LNCAP (cell line): Measurements from ENCODE around the gene TOM1L1.

ENCODE experiments used
- TF ChIP-seq, protein P1 (sequence below): fragments of 450-650 bp; IDR thresholded peaks from 2 replicates; pipeline ENCODE4 v1.5.1; 2017; ENCODE audit warnings: mild to moderate bottlenecking

The TOM1L1 gene

DNA sequence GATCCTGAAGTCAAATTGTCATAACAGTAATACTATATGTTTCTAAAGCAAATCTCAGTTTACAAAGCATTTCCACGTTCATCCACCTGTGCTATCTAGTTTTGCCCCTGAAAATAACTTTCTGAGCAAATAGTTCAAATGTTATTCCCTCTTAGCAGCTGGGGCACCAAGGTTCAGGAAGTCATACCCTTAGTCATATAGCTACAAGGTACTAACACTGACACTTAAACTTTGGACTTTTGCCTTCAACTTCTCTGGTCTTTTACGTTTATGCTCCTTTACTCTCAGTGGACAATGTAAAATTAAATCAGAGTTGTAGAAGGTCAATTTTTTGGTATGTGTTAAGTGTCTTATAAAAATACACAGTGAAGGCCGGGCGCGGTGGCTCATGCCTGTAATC, 34.8 kb downstream of the TOM1L1 start:
- TF ChIP-seq, protein P1, sequence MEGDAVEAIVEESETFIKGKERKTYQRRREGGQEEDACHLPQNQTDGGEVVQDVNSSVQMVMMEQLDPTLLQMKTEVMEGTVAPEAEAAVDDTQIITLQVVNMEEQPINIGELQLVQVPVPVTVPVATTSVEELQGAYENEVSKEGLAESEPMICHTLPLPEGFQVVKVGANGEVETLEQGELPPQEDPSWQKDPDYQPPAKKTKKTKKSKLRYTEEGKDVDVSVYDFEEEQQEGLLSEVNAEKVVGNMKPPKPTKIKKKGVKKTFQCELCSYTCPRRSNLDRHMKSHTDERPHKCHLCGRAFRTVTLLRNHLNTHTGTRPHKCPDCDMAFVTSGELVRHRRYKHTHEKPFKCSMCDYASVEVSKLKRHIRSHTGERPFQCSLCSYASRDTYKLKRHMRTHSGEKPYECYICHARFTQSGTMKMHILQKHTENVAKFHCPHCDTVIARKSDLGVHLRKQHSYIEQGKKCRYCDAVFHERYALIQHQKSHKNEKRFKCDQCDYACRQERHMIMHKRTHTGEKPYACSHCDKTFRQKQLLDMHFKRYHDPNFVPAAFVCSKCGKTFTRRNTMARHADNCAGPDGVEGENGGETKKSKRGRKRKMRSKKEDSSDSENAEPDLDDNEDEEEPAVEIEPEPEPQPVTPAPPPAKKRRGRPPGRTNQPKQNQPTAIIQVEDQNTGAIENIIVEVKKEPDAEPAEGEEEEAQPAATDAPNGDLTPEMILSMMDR, result no peak

DNA sequence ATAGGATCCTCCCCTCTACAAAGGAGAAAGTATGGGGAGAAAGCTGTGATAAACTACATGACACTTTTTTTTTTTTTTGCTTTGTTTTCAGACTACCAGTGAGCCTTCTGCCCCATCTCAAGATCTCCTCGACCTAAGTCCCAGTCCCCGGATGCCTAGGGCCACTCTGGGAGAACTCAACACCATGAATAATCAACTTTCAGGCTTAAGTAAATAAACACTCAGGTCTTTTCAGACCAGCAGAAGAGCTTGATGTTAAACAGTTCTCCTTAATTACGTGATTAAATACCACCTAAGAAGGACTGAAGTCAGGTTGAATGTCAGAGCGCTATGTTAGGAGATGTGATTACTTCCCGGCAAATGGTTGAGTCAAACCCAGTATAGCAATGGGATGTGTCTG, 36.4 kb downstream of the TOM1L1 start:
- TF ChIP-seq, protein P1, result no peak

DNA sequence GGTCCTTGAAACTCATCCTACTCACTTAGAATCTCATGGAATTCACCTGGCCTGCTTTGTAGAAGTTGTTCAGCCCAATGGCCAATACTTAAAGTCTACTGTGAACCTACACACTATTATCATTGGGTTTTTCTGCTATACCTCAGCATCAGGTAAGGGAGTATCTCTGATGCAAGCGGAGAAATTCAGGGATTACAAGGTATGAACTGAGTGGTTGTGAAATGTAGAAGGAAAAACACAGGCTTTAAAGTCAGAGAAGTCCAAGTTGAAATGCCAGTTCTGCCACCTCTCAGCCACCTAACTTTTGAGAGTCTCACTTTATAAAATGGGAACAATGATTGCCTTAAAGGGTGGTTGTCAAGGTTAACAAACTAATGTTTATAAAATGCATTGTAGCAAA, 36.8 kb downstream of the TOM1L1 start:
- TF ChIP-seq, protein P1, result no peak

GRCh38 chr17:54941285-54941684, 40.6 kb downstream of the TOM1L1 start:
- TF ChIP-seq, protein P1, result no peak

GRCh38 chr17:54944796-54945195, 44.1 kb downstream of the TOM1L1 start:
- TF ChIP-seq, protein P1, result no peak

- TF ChIP-seq, protein P1, result no peak
These were observed 44.6 kb downstream of the TOM1L1 start for GRCh38 chr17:54945231-54945630.

DNA sequence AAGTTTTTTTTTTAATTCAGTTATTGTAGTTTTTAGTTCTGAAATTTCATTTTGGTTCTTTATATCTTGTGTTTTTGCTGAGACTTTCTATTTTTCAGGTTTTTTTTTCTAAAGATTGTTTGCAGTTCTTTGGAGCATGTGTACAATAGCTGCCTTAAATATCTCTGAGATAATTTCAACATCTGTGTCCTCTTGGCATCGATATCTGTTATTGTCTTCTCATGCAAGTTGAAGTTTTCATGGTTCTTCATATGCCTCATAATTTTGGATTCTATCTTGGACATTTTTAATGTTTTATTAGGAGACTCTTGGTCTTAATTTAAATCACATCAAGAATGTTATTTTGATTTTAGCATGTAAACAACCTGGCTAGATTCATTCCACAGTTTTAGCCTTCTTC, 45.0 kb downstream of the TOM1L1 start:
- TF ChIP-seq, protein P1, result no peak

DNA sequence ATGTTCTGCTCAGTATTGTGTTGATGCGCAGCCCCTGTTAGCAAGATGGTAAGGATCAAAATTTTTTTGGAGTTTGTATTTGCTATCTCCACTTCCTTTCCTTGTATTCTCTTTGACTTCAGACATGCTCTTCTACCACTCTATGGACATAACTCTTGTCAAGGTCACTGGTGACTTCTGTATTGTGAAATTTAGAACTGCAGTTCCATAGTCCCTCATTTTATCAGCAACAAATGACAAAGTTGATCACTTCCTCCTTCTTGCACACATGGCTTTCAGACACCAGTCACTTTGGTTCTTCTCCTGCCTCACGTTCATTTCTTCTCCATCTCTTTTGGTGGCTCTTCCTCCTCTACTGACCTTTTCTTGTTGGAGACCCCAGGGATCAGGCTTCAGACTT, 46.7 kb downstream of the TOM1L1 start:
- TF ChIP-seq, protein P1, result no peak
